ENCODE results near the gene ABCF1.

DNA sequence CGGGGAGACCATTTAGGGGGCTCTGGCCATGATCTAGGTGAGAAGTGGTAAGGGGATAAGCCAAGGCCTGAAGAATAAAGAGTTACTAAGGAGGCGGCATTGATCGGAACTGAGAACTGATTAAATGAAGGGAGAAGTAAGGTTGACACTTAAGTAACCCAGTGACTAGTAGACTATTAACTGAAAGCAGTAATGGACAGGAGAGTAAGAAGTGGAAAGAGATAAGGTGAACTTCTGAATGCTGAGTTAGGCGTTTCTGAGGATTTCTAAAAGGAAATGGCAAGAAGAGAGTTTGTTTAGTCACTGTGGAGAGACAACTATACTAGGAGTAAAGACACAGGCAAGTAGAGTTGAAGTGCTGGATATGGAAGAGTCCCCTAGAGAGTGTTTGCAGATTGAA is 1.9 kb downstream of the ABCF1 start:
- no peak for TF ChIP-seq EZH2 (IDR thresholded peaks at IDR 0.05; ENCODE audit: low read depth)
- TF ChIP-seq, protein P1, sequence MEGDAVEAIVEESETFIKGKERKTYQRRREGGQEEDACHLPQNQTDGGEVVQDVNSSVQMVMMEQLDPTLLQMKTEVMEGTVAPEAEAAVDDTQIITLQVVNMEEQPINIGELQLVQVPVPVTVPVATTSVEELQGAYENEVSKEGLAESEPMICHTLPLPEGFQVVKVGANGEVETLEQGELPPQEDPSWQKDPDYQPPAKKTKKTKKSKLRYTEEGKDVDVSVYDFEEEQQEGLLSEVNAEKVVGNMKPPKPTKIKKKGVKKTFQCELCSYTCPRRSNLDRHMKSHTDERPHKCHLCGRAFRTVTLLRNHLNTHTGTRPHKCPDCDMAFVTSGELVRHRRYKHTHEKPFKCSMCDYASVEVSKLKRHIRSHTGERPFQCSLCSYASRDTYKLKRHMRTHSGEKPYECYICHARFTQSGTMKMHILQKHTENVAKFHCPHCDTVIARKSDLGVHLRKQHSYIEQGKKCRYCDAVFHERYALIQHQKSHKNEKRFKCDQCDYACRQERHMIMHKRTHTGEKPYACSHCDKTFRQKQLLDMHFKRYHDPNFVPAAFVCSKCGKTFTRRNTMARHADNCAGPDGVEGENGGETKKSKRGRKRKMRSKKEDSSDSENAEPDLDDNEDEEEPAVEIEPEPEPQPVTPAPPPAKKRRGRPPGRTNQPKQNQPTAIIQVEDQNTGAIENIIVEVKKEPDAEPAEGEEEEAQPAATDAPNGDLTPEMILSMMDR (conservative IDR thresholded peaks at IDR 0.05), result no peak

Measured in PC-9 (cell line).